ENCODE data around the gene RHEBL1.

GRCh38 chr12:49054524-49054923 lies 15.3 kb downstream of the RHEBL1 start:
- TF ChIP-seq CTCF (IDR thresholded peaks at IDR 0.05) = no peak
- no peak for TF ChIP-seq POLR2AphosphoS5 (IDR thresholded peaks at IDR 0.05)
- TF ChIP-seq POLR2A (IDR thresholded peaks at IDR 0.05) = no peak
- TF ChIP-seq EP300 (IDR thresholded peaks at IDR 0.05) = no peak

All from suprapubic skin (tissue), 4 donors.